ENCODE results near the gene CDH13.

The CDH13 gene

DNA sequence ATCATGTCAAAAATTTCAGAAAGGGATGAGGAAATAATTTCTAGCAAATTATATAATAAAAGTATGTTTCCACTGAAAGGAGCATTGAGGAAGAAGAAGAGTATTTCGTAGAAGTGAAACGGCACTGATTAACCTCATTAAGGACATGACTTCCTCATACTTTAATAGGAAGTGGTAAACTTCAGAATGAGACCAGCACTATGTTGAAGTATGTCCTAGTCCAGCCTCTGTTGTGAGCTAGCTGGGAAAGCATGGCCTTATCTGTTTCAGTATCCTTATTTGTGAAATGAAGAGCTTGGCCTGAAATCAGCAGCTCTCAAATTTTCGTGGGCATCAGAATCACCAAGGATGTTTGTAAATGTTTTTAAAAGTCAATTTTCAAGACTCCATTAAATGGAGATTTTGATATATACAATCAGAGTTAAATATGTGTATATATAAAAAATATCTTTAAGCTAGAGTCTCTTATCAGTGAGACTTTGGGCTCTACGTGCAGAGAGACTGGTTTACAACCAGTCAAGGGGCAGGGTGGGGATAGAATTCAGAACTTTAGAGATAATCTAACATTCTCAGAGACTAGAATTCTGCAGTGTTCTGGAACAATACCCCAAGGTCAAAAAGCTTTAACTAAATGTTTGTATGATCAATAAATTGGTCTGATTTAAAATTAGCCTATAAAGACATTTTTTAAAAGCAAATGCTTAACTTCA is 365.4 kb downstream of the CDH13 start:
- no peak overlapping the region for H2AK5ac ChIP-seq (ENCODE audit: low read length)

DNA sequence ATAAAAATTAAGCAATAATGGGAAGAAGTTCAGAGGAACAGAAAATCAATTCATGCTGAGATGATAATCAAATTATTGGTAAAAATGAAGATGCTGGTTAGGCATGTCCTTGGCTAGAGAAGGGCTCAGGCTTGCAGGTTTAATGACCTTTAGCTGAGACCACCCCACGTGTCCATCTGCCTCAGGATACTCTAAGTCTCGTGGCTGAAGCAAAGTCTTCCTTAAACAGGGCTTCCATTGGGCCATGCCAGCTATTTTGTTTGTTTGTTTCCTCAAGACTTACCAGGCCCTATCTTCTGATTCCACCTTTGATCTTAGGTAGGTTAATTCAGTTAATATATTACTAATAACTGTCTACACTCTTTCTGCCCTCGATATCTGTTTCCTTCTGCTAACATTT is 366.0 kb downstream of the CDH13 start:
- no peak overlapping the region for H3K18ac ChIP-seq (ENCODE audit: low read length)
- H2BK15ac ChIP-seq (replicated peaks; ENCODE audit: low read depth), result no peak overlapping the region
- no peak overlapping the region for H4K5ac ChIP-seq (ENCODE audit: low read length)
- H3K36me3 ChIP-seq (ENCODE audit: control insufficient read depth, insufficient read depth, low read length), result no peaks in the 10 kb centered on the region
- H3K9ac ChIP-seq (ENCODE audit: low read length), result no peak overlapping the region
- H3K79me2 ChIP-seq (ENCODE audit: control insufficient read depth, insufficient read depth, low read length), result no peaks in the 10 kb centered on the region
- no peak overlapping the region for H2BK5ac ChIP-seq (ENCODE audit: low read length)
- H2AK5ac ChIP-seq (ENCODE audit: low read length), result no peak overlapping the region
- no peak overlapping the region for H2BK120ac ChIP-seq (ENCODE audit: low read depth, low read length)
- H3K27ac ChIP-seq (ENCODE audit: low read depth, low read length), result no peak overlapping the region
- no peak overlapping the region for H4K8ac ChIP-seq (ENCODE audit: low read depth, low read length)
- no peaks in the 10 kb centered on the region for H3K4me1 ChIP-seq (ENCODE audit: control insufficient read depth, low read depth, low read length)
- WGBS (ENCODE audit: extremely low coverage, insufficient coverage, low lambda C conversion rate), result no CpG with 5 or more reads among the region's 3 CpGs
- H3K4ac ChIP-seq (ENCODE audit: low read depth, low read length), result no peak overlapping the region
- no peak overlapping the region for H3K23ac ChIP-seq (ENCODE audit: low read length)
- no peaks in the 10 kb centered on the region for H3K79me1 ChIP-seq (ENCODE audit: low read length)
- no peak overlapping the region for H3K4me3 ChIP-seq (ENCODE audit: low read length)
- no peak for DNase-seq
- no peaks in the 10 kb centered on the region for H3K27me3 ChIP-seq (ENCODE audit: insufficient read depth, low read length, poor library complexity)
- H3K4me2 ChIP-seq (ENCODE audit: low read length), result no peak overlapping the region
- no peak overlapping the region for H3K56ac ChIP-seq (ENCODE audit: low read length)

More for the DNA sequence above, 365.4 kb downstream of the CDH13 start:
- no peak overlapping the region for H3K4me3 ChIP-seq (ENCODE audit: low read length)
- no peak overlapping the region for H4K5ac ChIP-seq (ENCODE audit: low read length)
- H3K36me3 ChIP-seq (ENCODE audit: control insufficient read depth, insufficient read depth, low read length), result no peaks in the 10 kb centered on the region
- no CpG with 5 or more reads among the region's 4 CpGs for WGBS (ENCODE audit: extremely low coverage, insufficient coverage, low lambda C conversion rate)
- no peak overlapping the region for H3K18ac ChIP-seq (ENCODE audit: low read length)
- no peak overlapping the region for H2BK15ac ChIP-seq (replicated peaks; ENCODE audit: low read depth)
- no peak for DNase-seq
- no peak overlapping the region for H3K23ac ChIP-seq (ENCODE audit: low read length)
- H3K9ac ChIP-seq (ENCODE audit: low read length), result no peak overlapping the region
- no peaks in the 10 kb centered on the region for H3K4me1 ChIP-seq (ENCODE audit: control insufficient read depth, low read depth, low read length)
- H4K8ac ChIP-seq (ENCODE audit: low read depth, low read length), result no peak overlapping the region
- H3K79me2 ChIP-seq (ENCODE audit: control insufficient read depth, insufficient read depth, low read length), result no peaks in the 10 kb centered on the region
- no peak overlapping the region for H2BK5ac ChIP-seq (ENCODE audit: low read length)
- H3K27me3 ChIP-seq (ENCODE audit: insufficient read depth, low read length, poor library complexity), result no peaks in the 10 kb centered on the region
- no peak overlapping the region for H3K4me2 ChIP-seq (ENCODE audit: low read length)
- no peak overlapping the region for H3K27ac ChIP-seq (ENCODE audit: low read depth, low read length)
- H3K4ac ChIP-seq (ENCODE audit: low read depth, low read length), result no peak overlapping the region
- no peak overlapping the region for H2BK120ac ChIP-seq (ENCODE audit: low read depth, low read length)
- H3K79me1 ChIP-seq (ENCODE audit: low read length), result no peaks in the 10 kb centered on the region
- no peak overlapping the region for H3K56ac ChIP-seq (ENCODE audit: low read length)

DNA sequence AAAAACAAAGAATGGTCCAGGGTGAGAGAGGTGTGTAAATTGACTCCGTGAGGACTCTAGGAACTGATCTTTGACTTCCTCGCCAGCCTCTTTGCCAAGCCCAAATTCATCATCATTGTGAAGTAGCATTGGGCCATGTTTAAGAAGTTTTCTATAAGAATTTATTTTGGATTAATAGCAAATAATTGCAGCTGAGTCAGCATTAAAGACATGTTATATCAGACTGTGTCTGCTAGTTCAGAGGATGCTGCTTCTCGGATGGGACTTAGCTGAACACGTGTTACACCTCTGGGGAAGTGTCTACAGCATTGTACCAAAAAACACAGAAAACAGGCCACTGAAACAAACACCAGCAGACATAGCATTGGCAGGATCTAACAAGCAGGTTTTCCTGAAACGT is 366.6 kb downstream of the CDH13 start:
- no peak for DNase-seq
- no peak overlapping the region for H2BK5ac ChIP-seq (ENCODE audit: low read length)

DNA sequence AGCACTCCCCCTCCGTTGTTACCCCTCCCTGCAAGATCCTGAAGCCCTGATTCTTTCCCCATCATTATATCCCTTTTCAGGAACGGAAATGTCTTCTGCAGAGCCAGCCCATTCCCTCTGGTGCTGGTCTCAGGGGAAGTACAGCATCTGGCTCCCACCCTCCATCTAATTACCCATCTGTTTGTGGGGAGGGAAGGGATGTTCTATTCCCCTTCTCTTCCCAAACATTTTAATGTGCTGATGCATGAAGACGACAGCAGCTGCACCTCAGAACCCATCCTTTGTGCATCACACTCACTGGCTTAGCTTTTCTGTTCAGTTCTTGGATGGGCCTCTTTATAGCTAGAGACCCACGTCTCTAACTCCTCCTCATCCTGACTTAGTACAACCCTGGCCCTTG is 367.2 kb downstream of the CDH13 start:
- H3K4me3 ChIP-seq (ENCODE audit: low read length), result no peak overlapping the region
- H3K18ac ChIP-seq (ENCODE audit: low read length), result no peak overlapping the region
- H4K8ac ChIP-seq (ENCODE audit: low read depth, low read length), result no peak overlapping the region
- H2BK5ac ChIP-seq (ENCODE audit: low read length), result no peak overlapping the region
- H3K79me1 ChIP-seq (ENCODE audit: low read length), result no peaks in the 10 kb centered on the region
- H3K27ac ChIP-seq (ENCODE audit: low read depth, low read length), result no peak overlapping the region
- no peaks in the 10 kb centered on the region for H3K79me2 ChIP-seq (ENCODE audit: control insufficient read depth, insufficient read depth, low read length)
- no peak overlapping the region for H3K4ac ChIP-seq (ENCODE audit: low read depth, low read length)
- no peaks in the 10 kb centered on the region for H3K4me1 ChIP-seq (ENCODE audit: control insufficient read depth, low read depth, low read length)
- H3K27me3 ChIP-seq (ENCODE audit: insufficient read depth, low read length, poor library complexity), result no peaks in the 10 kb centered on the region
- H2BK15ac ChIP-seq (replicated peaks; ENCODE audit: low read depth), result no peak overlapping the region
- no peak overlapping the region for H2BK120ac ChIP-seq (ENCODE audit: low read depth, low read length)
- H3K23ac ChIP-seq (ENCODE audit: low read length), result no peak overlapping the region
- no peak overlapping the region for H3K9ac ChIP-seq (ENCODE audit: low read length)
- H3K36me3 ChIP-seq (ENCODE audit: control insufficient read depth, insufficient read depth, low read length), result no peaks in the 10 kb centered on the region
- no CpG with 5 or more reads among the region's 4 CpGs for WGBS (ENCODE audit: extremely low coverage, insufficient coverage, low lambda C conversion rate)
- H4K5ac ChIP-seq (ENCODE audit: low read length), result no peak overlapping the region
- H2AK5ac ChIP-seq (ENCODE audit: low read length), result no peak overlapping the region
- no peak for DNase-seq
- H3K56ac ChIP-seq (ENCODE audit: low read length), result no peak overlapping the region
- H3K4me2 ChIP-seq (ENCODE audit: low read length), result no peak overlapping the region

More for the DNA sequence above, 366.6 kb downstream of the CDH13 start:
- H3K79me2 ChIP-seq (ENCODE audit: control insufficient read depth, insufficient read depth, low read length), result no peaks in the 10 kb centered on the region
- no peaks in the 10 kb centered on the region for H3K4me1 ChIP-seq (ENCODE audit: control insufficient read depth, low read depth, low read length)
- no peak overlapping the region for H4K8ac ChIP-seq (ENCODE audit: low read depth, low read length)
- H3K23ac ChIP-seq (ENCODE audit: low read length), result no peak overlapping the region
- no peak overlapping the region for H3K56ac ChIP-seq (ENCODE audit: low read length)
- H4K5ac ChIP-seq (ENCODE audit: low read length), result no peak overlapping the region
- H3K4me2 ChIP-seq (ENCODE audit: low read length), result no peak overlapping the region
- H3K9ac ChIP-seq (ENCODE audit: low read length), result no peak overlapping the region
- no peak overlapping the region for H2BK120ac ChIP-seq (ENCODE audit: low read depth, low read length)
- H3K79me1 ChIP-seq (ENCODE audit: low read length), result no peaks in the 10 kb centered on the region
- no peaks in the 10 kb centered on the region for H3K36me3 ChIP-seq (ENCODE audit: control insufficient read depth, insufficient read depth, low read length)
- no peak overlapping the region for H3K18ac ChIP-seq (ENCODE audit: low read length)
- no peak overlapping the region for H2BK15ac ChIP-seq (replicated peaks; ENCODE audit: low read depth)
- H2AK5ac ChIP-seq (ENCODE audit: low read length), result no peak overlapping the region
- H3K4ac ChIP-seq (ENCODE audit: low read depth, low read length), result no peak overlapping the region
- no peak overlapping the region for H3K4me3 ChIP-seq (ENCODE audit: low read length)
- no CpG with 5 or more reads among the region's 5 CpGs for WGBS (ENCODE audit: extremely low coverage, insufficient coverage, low lambda C conversion rate)
- H3K27ac ChIP-seq (ENCODE audit: low read depth, low read length), result no peak overlapping the region
- H3K27me3 ChIP-seq (ENCODE audit: insufficient read depth, low read length, poor library complexity), result no peaks in the 10 kb centered on the region

DNA sequence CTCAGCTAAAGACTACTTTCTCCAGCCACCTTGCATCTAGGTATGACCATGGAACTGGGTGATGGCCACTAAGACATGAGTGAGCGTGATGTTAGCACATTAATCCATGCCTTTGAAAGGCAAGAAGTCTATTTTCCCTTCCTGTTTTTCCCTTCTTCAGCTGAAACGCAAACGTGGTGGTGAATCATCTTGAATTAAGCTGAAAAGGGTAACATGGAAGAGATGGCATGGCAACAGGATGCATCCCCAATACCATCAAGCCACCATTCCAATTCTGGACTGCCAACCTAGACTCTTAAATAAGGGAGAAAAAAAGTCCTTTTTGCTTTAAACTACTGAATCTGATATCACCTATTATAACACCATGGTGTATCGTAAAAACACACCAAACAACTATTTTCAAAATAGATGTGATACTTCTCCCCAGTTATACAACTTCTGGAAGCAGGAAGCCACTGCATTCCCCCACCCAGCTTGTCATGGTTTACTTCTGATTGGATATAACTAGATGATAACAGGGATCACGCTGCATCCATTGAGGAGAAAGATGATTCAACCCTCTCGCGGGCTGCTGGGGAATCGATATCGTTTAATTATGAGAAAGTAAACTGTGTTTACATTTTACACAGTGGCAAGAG is 368.6 kb downstream of the CDH13 start:
- Histone ChIP-seq H3K27ac (ENCODE audit: low read depth, low read length) (no peak overlapping the region), H3K4me2 (ENCODE audit: low read length) (no peak overlapping the region), H3K79me1 (ENCODE audit: low read length) (no peaks in the 10 kb centered on the region), H3K4me3 (ENCODE audit: low read length) (no peak overlapping the region), H3K36me3 (ENCODE audit: control insufficient read depth, insufficient read depth, low read length) (no peaks in the 10 kb centered on the region), H3K23ac (ENCODE audit: low read length) (no peak overlapping the region), H3K4ac (ENCODE audit: low read depth, low read length) (no peak overlapping the region), H2BK120ac (ENCODE audit: low read depth, low read length) (no peak overlapping the region), H2BK5ac (ENCODE audit: low read length) (no peak overlapping the region), H2AK5ac (ENCODE audit: low read length) (no peak overlapping the region), H3K18ac (ENCODE audit: low read length) (no peak overlapping the region), H3K9ac (ENCODE audit: low read length) (no peak overlapping the region), H4K8ac (ENCODE audit: low read depth, low read length) (no peak overlapping the region), H4K5ac (ENCODE audit: low read length) (no peak overlapping the region), H3K27me3 (ENCODE audit: insufficient read depth, low read length, poor library complexity) (no peaks in the 10 kb centered on the region), H3K4me1 (ENCODE audit: control insufficient read depth, low read depth, low read length) (no peaks in the 10 kb centered on the region), H2BK15ac (replicated peaks; ENCODE audit: low read depth) (no peak overlapping the region), H3K56ac (ENCODE audit: low read length) (no peak overlapping the region), H3K79me2 (ENCODE audit: control insufficient read depth, insufficient read depth, low read length) (no peaks in the 10 kb centered on the region)
- no peak for DNase-seq
- no CpG with 5 or more reads among the region's 9 CpGs for WGBS (ENCODE audit: extremely low coverage, insufficient coverage, low lambda C conversion rate)

Data from mesendoderm (in vitro differentiated cells).